GM19099 (cell line): ENCODE results near the gene COX6B2.

Experiments used
- POLR2A ChIP-seq: IDR thresholded peaks from 3 replicates; pipeline ENCODE4 v1.6.1; 2011; ENCODE audit warnings: low read depth; ENCODE audit not compliant: insufficient read length; ENCODE audit errors: extremely low read depth

The COX6B2 gene

GRCh38 chr19:55316646-55317045, 37.9 kb downstream of the COX6B2 start:
- no peak for TF ChIP-seq POLR2A

DNA sequence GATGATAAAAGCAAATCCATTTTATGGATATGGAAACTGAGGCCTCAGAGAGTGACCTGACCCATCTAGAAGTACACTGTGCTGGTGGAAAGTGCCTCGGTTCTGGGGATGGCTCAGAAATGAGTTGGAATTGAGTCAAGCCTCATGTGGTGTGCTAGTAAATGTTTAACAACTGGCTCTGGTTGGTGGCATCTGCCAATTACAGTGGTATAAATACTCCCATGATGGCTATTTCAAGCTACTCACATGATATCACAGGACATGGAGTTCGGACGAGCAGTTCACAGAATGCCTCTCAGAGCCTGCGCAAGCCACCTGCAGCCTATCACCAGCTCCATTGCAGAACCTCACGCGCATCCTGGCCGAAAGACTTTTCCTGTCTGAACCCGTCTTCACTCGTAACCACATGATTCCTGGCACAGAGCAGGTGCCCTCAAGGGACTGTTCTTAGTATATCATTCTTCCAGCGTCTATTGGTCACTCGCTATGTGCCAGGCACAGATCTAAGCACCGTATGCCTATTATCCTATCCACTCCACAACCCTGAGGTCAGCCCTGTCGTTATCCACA, 38.5 kb downstream of the COX6B2 start:
- TF ChIP-seq POLR2A: no peak

GRCh38 chr19:55314396-55314795, 40.1 kb downstream of the COX6B2 start:
- TF ChIP-seq POLR2A: no peak

DNA sequence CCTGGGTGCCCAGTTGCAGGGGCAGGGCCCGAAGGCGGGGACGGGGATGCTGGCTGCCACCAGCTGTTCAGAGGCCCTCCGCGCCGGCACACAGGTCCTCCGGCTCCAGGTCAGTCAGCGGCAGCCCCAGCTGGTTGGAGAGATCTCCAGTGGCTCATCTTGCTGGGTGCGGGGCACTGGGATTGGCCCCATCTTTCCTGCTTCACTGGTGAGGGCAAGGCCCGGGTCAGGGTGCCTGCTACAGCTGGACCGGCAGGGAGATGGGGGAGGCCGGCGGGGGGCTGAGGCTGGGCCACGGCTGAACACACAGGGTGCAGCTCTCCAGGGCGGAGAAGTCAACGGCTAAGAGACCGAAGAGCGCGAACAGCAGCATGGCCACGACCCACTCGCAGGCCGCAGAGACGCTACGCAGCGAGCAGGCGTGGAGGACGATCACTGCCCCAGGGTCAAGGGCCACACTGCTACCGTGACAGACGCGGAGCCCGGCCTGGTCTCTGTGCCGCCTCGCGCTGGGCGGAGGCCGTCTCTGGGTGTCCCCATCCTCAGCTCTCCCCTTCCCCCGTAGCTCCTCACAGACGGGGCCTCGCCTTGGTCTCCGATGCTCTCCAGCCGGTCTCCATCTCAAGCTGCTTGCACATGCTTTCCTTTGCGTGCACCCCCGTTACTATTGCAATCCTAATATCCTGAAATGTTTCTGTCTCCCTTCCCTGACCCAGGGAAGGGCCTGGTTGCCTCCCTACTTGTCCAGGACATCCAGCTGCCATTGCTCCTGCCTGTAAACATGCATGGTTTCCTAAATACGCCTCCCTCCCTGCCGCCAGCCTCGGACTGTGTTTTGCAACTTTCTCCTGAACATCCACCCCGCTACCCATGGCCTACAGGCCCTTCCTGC, 41.7 kb downstream of the COX6B2 start:
- TF ChIP-seq POLR2A: no peak

DNA sequence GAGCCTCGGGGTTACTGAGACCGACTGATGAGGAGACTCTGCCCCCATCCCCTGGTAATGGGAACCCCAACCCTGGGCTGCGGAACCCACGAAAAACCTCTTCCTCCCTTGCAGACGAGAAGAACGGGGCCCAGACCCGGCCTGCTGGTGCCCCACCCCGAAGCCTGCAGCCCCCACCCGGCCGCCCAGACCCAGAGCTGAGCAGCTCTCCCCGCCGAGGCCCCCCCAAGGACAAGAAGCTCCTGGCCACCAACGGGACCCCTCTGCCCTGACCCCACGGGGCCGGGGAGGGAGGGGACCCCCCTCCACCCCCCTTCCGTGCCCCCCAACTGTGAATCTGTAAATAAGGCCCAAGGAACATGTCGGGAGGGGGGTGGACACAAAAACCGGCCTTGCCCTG, 42.7 kb downstream of the COX6B2 start:
- TF ChIP-seq POLR2A: no peak

DNA sequence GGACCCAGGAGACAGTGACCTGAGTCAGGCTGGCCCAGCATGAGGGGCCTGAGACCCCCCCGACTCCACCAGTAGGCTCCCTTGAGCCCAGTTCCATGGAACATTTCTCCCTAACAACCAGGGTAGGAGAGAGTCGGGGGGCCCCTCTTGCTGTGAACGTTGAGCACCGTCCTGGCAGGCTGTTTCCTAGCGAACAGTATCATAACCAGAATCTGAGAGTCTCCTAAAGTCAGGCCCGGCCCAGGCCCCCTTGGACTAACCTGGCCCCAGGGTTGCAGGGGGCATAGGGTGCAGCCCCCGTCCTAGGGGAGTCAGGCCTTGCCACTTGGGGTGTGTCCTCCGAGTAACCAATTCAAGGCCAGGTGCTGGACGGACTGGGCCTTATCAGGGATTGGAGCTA, 43.1 kb downstream of the COX6B2 start:
- TF ChIP-seq POLR2A: no peak

- TF ChIP-seq POLR2A: no peak
Observed at GRCh38 chr19:55310498-55310897, 44.0 kb downstream of the COX6B2 start.

GRCh38 chr19:55309448-55309847, 45.1 kb downstream of the COX6B2 start:
- TF ChIP-seq POLR2A: no peak

- TF ChIP-seq POLR2A: no peak
Observed at GRCh38 chr19:55308281-55308680, 46.2 kb downstream of the COX6B2 start.

DNA sequence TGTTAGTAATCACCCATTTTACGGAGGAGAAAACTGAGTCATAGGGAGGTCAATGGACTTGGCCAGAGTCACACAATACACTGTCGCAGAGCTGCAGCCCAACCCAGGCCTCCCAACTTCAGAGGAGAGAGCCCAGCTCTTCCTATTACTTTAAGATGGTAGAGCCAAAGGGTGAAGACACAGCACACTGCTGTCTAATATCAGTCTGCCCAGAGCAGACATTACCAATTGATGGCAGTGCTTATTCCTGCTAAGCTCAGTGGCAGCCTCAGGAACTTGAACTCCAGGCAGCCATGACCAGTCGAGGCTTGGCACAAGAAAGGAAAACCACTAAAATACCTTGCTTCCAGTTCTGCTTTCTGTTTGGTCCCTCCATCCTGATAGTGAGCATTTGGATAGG, 47.8 kb downstream of the COX6B2 start:
- no peak for TF ChIP-seq POLR2A

GRCh38 chr19:55305983-55306562, 48.4 kb downstream of the COX6B2 start:
- no peak for TF ChIP-seq POLR2A

GRCh38 chr19:55305491-55305890, 49.0 kb downstream of the COX6B2 start:
- TF ChIP-seq POLR2A: no peak

DNA sequence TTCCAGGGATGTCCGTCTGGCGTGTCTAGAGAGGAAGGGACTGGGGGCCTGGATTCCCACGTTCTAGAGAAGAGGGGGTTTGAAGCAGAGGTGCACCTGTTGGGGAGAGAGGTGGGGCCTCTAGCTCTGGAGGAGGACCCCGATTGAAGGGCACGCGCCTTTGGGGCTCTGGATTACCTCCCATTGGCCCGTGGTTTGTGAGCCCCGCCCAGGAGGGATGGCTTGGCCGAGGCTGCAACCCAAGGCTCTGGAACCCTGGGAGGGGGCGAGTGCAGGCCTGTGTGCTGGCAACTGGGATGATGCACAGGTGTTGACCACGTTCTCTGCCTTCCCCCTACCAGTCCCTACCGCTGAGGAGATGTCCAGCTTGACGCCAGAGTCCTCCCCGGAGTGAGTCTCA, 49.5 kb downstream of the COX6B2 start:
- TF ChIP-seq POLR2A: no peak

GRCh38 chr19:55304279-55304978, 50.1 kb downstream of the COX6B2 start:
- TF ChIP-seq POLR2A: no peak

GRCh38 chr19:55303477-55303876, 51.0 kb downstream of the COX6B2 start:
- no peak for TF ChIP-seq POLR2A
